Liver (tissue), 3 donors: Measurements from ENCODE around the gene MRM1.

Experiments
- FOXA1 ChIP-seq: IDR thresholded peaks from 2 replicates; pipeline ENCODE4 v1.6.1; 2016; ENCODE audit warnings: antibody characterized with exemption
- GABPA ChIP-seq, 2 donors: IDR thresholded peaks in 1 of 2; conservative IDR thresholded peaks in 1 of 2; 2 replicates each; pipeline ENCODE4 v1.6.1; 2016; ENCODE audit warnings: antibody characterized with exemption in 2 of 2, mild to moderate bottlenecking in 1 of 2, moderate library complexity in 1 of 2
- RAD21 ChIP-seq, 2 donors: IDR thresholded peaks; 2 replicates each; pipeline ENCODE4 v1.6.1; 2016; ENCODE audit warnings: antibody characterized with exemption in 2 of 2, mild to moderate bottlenecking in 2 of 2
- TAF1 ChIP-seq: conservative IDR thresholded peaks from 2 replicates; pipeline ENCODE4 v1.6.1; 2016; ENCODE audit warnings: antibody characterized with exemption, mild to moderate bottlenecking
- YY1 ChIP-seq: IDR thresholded peaks from 2 replicates; pipeline ENCODE4 v1.6.1; 2016; ENCODE audit warnings: antibody characterized with exemption, mild to moderate bottlenecking
- TF ChIP-seq, protein P1 (sequence below): fragments of 150-350 bp; IDR thresholded peaks from 2 replicates; pipeline ENCODE4 v1.5.1; 2017; ENCODE audit warnings: improper control_type of control experiment, low read depth, low read length; ENCODE audit not compliant: missing input control
- TF ChIP-seq, protein P2 (sequence below): IDR thresholded peaks from 2 replicates; pipeline ENCODE4 v1.6.1; 2016; ENCODE audit warnings: antibody characterized with exemption
- donor health status: healthy.
- donor health status: healthy.

DNA sequence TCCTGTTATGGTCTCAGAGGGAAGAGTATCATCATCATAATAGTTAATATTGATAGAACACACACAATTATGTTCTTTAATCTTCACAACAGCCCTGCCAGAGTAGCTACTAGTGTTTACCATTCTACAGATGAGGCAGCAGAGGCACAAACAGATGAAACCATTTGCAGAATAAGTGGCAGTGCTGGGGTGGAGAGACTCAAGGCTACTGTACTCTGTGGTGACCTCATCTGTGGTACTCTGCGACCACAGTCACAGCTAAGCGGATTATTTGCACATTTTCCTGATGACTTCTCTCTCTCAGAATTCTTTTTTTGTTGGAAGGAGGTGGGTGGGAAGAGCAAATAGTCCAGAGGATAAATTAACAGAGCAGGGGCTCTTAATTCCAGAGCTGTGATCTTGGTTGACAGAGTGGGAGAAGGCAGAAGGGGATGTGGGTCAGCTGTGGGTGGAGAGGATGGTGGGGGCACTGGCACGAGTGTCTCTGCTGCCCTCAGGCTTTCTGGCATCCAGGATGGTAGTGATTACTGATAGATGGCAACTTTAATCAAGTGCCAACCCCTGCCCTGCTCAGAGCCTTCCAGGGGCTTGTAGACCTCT, 41.8 kb downstream of the MRM1 start:
- no peak for TF ChIP-seq GABPA (IDR thresholded peaks at IDR 0.05 in 1 of 2, conservative IDR thresholded peaks at IDR 0.05 in 1 of 2)
- TF ChIP-seq, protein P1, sequence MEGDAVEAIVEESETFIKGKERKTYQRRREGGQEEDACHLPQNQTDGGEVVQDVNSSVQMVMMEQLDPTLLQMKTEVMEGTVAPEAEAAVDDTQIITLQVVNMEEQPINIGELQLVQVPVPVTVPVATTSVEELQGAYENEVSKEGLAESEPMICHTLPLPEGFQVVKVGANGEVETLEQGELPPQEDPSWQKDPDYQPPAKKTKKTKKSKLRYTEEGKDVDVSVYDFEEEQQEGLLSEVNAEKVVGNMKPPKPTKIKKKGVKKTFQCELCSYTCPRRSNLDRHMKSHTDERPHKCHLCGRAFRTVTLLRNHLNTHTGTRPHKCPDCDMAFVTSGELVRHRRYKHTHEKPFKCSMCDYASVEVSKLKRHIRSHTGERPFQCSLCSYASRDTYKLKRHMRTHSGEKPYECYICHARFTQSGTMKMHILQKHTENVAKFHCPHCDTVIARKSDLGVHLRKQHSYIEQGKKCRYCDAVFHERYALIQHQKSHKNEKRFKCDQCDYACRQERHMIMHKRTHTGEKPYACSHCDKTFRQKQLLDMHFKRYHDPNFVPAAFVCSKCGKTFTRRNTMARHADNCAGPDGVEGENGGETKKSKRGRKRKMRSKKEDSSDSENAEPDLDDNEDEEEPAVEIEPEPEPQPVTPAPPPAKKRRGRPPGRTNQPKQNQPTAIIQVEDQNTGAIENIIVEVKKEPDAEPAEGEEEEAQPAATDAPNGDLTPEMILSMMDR = no peak
- no peak for TF ChIP-seq TAF1
- no peak for TF ChIP-seq YY1
- TF ChIP-seq, protein P2, sequence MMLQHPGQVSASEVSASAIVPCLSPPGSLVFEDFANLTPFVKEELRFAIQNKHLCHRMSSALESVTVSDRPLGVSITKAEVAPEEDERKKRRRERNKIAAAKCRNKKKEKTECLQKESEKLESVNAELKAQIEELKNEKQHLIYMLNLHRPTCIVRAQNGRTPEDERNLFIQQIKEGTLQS = no peak
- no peak for TF ChIP-seq FOXA1
- TF ChIP-seq RAD21 (IDR thresholded peaks at IDR 0.05) = no peak
